HepG2 (cell line): ENCODE data around the gene TAS1R3. TPM values are rescaled to one million over a fixed set of nuclear protein-coding genes. Genes with fewer than 3 reads are reported as not detected.
A peak's percentile ranks its signal among the peaks of the same experiment; 100 is the strongest.

Experiments
- ARNT2 ChIP-seq: sonication (generic); formaldehyde crosslinking; IDR thresholded peaks from 2 replicates; pipeline ENCODE4 v1.8.0; 2022; ENCODE audit warnings: mild to moderate bottlenecking, low read depth, missing genetic modification reagents, moderate library complexity
- ATF1 ChIP-seq: IDR thresholded peaks from 2 replicates; pipeline ENCODE4 v1.6.1; 2016; ENCODE audit warnings: mild to moderate bottlenecking, control low read depth
- CENPBD1 ChIP-seq: sonication (generic); formaldehyde crosslinking; IDR thresholded peaks from 2 replicates; pipeline ENCODE4 v1.8.0; 2022; ENCODE audit warnings: missing genetic modification reagents, low read depth, mild to moderate bottlenecking, borderline replicate concordance
- GATA4 ChIP-seq: sonication (generic); IDR thresholded peaks from 2 replicates; pipeline ENCODE4 v1.6.1; 2016; ENCODE audit warnings: antibody characterized with exemption, low read depth, borderline replicate concordance
- GATAD2A ChIP-seq: IDR thresholded peaks from 2 replicates; pipeline ENCODE4 v1.6.1; 2016
- IRX3 ChIP-seq: sonication (generic); formaldehyde crosslinking; IDR thresholded peaks from 2 replicates; pipeline ENCODE4 v1.8.1; 2023; ENCODE audit warnings: mild to moderate bottlenecking, low read depth, missing genetic modification reagents, borderline replicate concordance
- LRRFIP1 ChIP-seq: sonication (generic); formaldehyde crosslinking; conservative IDR thresholded peaks from 2 replicates; pipeline ENCODE4 v1.4.0; 2020; ENCODE audit warnings: missing genetic modification reagents
- NR2C2 ChIP-seq: sonication (generic); formaldehyde crosslinking; IDR thresholded peaks from 2 replicates; pipeline ENCODE4 v1.4.0; 2020; ENCODE audit warnings: missing genetic modification reagents, mild to moderate bottlenecking, moderate library complexity, borderline replicate concordance
- SRY ChIP-seq: sonication (generic); formaldehyde crosslinking; IDR thresholded peaks from 2 replicates; pipeline ENCODE4 v1.8.0; 2022; ENCODE audit warnings: mild to moderate bottlenecking, missing genetic modification reagents
- TBL1XR1 ChIP-seq: fragments of 150-350 bp; IDR thresholded peaks from 2 replicates; pipeline ENCODE4 v1.6.1; 2014; ENCODE audit warnings: borderline replicate concordance, low read length; ENCODE audit not compliant: partially characterized antibody
- ZNF256 ChIP-seq: sonication (generic); formaldehyde crosslinking; conservative IDR thresholded peaks from 2 replicates; pipeline ENCODE4 v1.4.0; 2020; ENCODE audit warnings: missing genetic modification reagents
- ZNF724P ChIP-seq: sonication (generic); formaldehyde crosslinking; IDR thresholded peaks from 2 replicates; pipeline ENCODE4 v1.8.0; 2022; ENCODE audit warnings: missing genetic modification reagents, borderline replicate concordance
- ZNF883 ChIP-seq: sonication (generic); formaldehyde crosslinking; IDR thresholded peaks from 2 replicates; pipeline ENCODE4 v1.5.1; 2020; ENCODE audit warnings: mild to moderate bottlenecking, missing genetic modification reagents; ENCODE audit errors: not compliant biosample characterization
- polyA plus RNA-seq, 8 experiments: library from polyadenylated mRNA; depleted of rRNA in 3 of 8; stranded (reverse) in 7 of 8; unstranded in 1 of 8; fragments of >200 nt; fragmentation: Illumina TruSeq in 4 of 8; extraction: Trizol in 4 of 8; gene quantifications; 2 replicates each; pipeline versions ENCODE4 v1.2.1 to v1.2.3, GENCODE V29; 2011 to 2016; ENCODE audit warnings: low read depth in 4 of 8, missing spikeins in 1 of 8, mixed read lengths in 1 of 8; ENCODE audit not compliant: insufficient read depth in 1 of 8
- total RNA-seq, 5 experiments: library from RNA; depleted of rRNA; stranded (reverse); fragments of >200 nt; fragmentation: Illumina TruSeq; extraction: Trizol; gene quantifications; 2 replicates each; pipeline ENCODE4 v1.2.3, GENCODE V29; 2016; ENCODE audit warnings: low read depth in 1 of 5

Gene TAS1R3
- total and polyA plus RNA-seq, 2 of the 13 experiments (the other 11 are each of a cell fraction or from before 2014, with no cell fraction given): 0.13 to 0.15 TPM

DNA sequence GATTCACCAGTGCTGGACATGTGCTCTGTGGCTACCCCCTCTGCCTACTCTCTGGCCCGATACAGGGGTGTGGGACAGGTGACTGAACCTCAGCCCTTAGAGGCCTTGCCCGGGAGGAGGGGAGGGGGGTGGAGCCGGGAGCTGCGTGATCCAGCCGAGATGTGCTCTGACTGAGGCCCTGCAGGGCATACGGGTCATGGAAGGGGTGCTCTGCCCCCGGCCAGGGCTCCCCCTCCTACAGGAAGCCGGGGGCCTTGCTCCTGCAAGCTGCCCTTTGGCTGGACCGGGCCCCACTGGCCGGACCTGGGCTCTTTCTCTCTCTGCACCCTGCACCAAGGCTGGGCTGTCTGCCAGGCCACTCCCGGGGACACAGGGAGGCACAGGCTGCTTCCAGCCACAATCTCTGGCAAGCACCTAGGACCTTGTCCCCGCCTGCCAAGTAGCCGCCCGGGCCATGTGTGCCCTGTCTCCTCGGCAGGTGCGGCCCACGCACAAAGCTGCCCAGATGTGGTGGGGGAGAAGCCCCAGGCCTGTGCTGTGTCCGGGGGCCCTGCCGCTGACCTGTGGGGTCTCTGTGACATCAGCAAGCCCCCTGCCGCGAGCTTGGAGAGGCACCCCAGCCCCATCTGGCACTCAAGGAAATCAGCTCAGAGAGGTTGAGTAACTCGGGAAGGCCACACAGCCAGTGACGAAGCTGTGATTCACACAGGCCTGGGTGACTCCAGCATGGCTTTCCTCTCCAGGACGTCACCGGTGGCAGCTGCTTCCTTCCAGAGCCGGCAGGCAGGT lies 49.4 kb upstream of the TAS1R3 start (continued):
- no peak for TF ChIP-seq LRRFIP1 (CRISPR knock-in tag)
- no peak for TF ChIP-seq GATA4
- TF ChIP-seq ZNF256 (CRISPR knock-in tag): no peak
- TF ChIP-seq GATAD2A (CRISPR knock-in tag): peak; percentile 72
- TF ChIP-seq IRX3 (CRISPR knock-in tag): no peak
- peak; percentile 68 for TF ChIP-seq NR2C2 (CRISPR knock-in tag)
- no peak for TF ChIP-seq ATF1 (CRISPR knock-in tag)
- TF ChIP-seq ZNF883 (CRISPR knock-in tag): peak; percentile 52
- TF ChIP-seq TBL1XR1: no peak
- TF ChIP-seq SRY (CRISPR knock-in tag): no peak
- no peak for TF ChIP-seq ZNF724P (CRISPR knock-in tag)
- TF ChIP-seq CENPBD1 (CRISPR knock-in tag): no peak
- TF ChIP-seq ARNT2 (CRISPR knock-in tag): peak; percentile 59; the same call in 1 of the 2 replicates
